HEK293T (cell line): ENCODE results near the gene CCDC15.

Source experiments
- CTCF ChIA-PET: fragments of 350-600 bp; formaldehyde crosslinking; extraction: SDS; loops from one replicate; lab custom pipeline; 2021; ENCODE audit warnings: antibody characterized with exemption, inconsistent platforms; lab: Yijun Ruan, JAX
- POLR2A ChIA-PET: fragments of 350-600 bp; formaldehyde crosslinking; extraction: SDS; loops from one replicate; lab custom pipeline; 2020; ENCODE audit warnings: antibody characterized with exemption, inconsistent platforms; lab: Yijun Ruan, JAX
- DNase-seq: peaks from one replicate; pipeline ENCODE4 v3.0.0; 2012; ENCODE audit warnings: mixed read lengths; ENCODE audit errors: extremely low spot score
- ARNT ChIP-seq: fragments of 450-650 bp; IDR thresholded peaks from 2 replicates; pipeline ENCODE4 v1.6.1; 2017; ENCODE audit warnings: mild to moderate bottlenecking
- BHLHE40 ChIP-seq: fragments of 450-650 bp; IDR thresholded peaks from 2 replicates; pipeline ENCODE4 v1.6.1; 2016; ENCODE audit warnings: mild to moderate bottlenecking, moderate library complexity, borderline replicate concordance
- CTBP1 ChIP-seq: fragments of 450-650 bp; IDR thresholded peaks from 2 replicates; pipeline ENCODE4 v1.6.1; 2016; ENCODE audit warnings: borderline replicate concordance
- ELF4 ChIP-seq: fragments of 450-650 bp; IDR thresholded peaks from 2 replicates; pipeline ENCODE4 v1.6.1; 2017; ENCODE audit warnings: antibody characterized with exemption
- FOXA1 ChIP-seq: fragments of 450-650 bp; IDR thresholded peaks from 2 replicates; pipeline ENCODE4 v1.6.1; 2016; ENCODE audit warnings: mild to moderate bottlenecking
- FOXK2 ChIP-seq: fragments of 450-650 bp; IDR thresholded peaks from 2 replicates; pipeline ENCODE4 v1.6.1; 2016; ENCODE audit warnings: mild to moderate bottlenecking
- FOXM1 ChIP-seq: fragments of 450-650 bp; IDR thresholded peaks from 2 replicates; pipeline ENCODE4 v1.6.1; 2017; ENCODE audit warnings: mild to moderate bottlenecking, borderline replicate concordance
- HDGF ChIP-seq: fragments of 450-650 bp; IDR thresholded peaks from 2 replicates; pipeline ENCODE4 v1.6.1; 2017; ENCODE audit warnings: antibody characterized with exemption, borderline replicate concordance
- L3MBTL2 ChIP-seq: fragments of 450-650 bp; conservative IDR thresholded peaks from 2 replicates; pipeline ENCODE4 v1.6.1; 2016; ENCODE audit warnings: mild to moderate bottlenecking
- LEF1 ChIP-seq: fragments of 450-650 bp; IDR thresholded peaks from 2 replicates; pipeline ENCODE4 v1.6.1; 2017; ENCODE audit warnings: mild to moderate bottlenecking, borderline replicate concordance
- NFRKB ChIP-seq: fragments of 450-650 bp; IDR thresholded peaks from 2 replicates; pipeline ENCODE4 v1.6.1; 2016; ENCODE audit warnings: mild to moderate bottlenecking, moderate library complexity
- SP1 ChIP-seq: fragments of 450-650 bp; IDR thresholded peaks from 2 replicates; pipeline ENCODE4 v1.6.1; 2017
- SUZ12 ChIP-seq: fragments of 450-650 bp; IDR thresholded peaks from 2 replicates; pipeline ENCODE4 v1.6.1; 2016; ENCODE audit warnings: mild to moderate bottlenecking
- TARDBP ChIP-seq: fragments of 450-650 bp; IDR thresholded peaks from 2 replicates; pipeline ENCODE4 v1.6.1; 2016
- ZNF384 ChIP-seq: fragments of 450-650 bp; IDR thresholded peaks from 2 replicates; pipeline ENCODE4 v1.6.1; 2016
- TF ChIP-seq, protein P1 (sequence below): fragments of 450-650 bp; IDR thresholded peaks from 2 replicates; pipeline ENCODE4 v1.6.1; 2016

Gene CCDC15

DNA sequence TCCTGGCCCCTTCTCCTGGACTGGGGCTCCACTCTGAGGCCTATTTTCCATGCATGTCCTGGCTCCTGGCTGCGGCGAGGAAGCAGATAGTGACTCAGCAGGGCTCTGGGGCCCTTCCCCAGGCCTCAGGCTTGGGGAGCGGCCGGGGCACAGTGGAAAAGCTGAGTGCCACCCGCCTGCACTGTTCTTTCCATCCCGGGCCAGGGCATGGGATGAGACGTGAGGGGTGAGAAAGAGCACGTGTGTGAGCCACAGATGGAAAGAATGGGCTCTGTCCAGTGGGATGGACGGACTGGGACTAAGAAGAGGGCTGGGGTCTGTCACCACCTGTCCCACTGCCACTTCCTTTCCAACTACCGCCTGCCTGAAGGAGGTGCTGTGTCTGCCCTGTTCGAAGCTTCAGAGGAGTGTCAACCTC lies 121.9 kb downstream of the CCDC15 start:
- ChIA-PET POLR2A (no interaction called here), CTCF (no interaction called here)
- no peak for DNase-seq
- TF ChIP-seq ARNT = no peak
- no peak for TF ChIP-seq SP1
- no peak for TF ChIP-seq BHLHE40
- TF ChIP-seq ELF4 = no peak
- no peak for TF ChIP-seq L3MBTL2
- TF ChIP-seq NFRKB = no peak
- TF ChIP-seq FOXA1 = no peak
- no peak for TF ChIP-seq SUZ12
- no peak for TF ChIP-seq TARDBP

DNA sequence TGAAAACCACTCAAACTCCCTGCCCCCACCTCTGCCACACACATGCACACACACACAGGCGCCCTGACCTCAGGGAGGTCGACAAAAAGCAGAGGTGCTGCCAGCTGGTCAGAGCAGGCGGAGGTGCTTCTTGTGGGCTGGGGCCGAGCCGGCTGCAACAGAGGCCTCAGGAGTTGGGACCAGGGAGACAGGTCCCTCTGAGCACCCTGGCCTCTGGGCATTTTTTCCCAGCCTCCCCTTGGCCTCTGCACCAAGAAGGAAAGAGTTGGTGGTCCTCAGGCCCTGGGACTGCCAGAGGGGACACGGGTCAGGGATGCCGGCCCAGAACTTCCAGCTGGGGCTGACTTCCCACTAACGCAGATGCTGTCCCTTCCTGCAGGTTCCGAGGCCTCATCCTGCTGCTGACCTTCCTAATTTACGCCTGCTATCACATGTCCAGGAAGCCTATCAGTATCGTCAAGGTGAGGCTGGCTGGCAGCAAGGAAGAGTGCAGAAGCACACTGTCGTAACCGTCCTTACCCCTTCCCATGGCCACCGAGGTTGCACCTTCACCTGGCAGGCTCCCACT lies 122.5 kb downstream of the CCDC15 start:
- TF ChIP-seq, protein P1, sequence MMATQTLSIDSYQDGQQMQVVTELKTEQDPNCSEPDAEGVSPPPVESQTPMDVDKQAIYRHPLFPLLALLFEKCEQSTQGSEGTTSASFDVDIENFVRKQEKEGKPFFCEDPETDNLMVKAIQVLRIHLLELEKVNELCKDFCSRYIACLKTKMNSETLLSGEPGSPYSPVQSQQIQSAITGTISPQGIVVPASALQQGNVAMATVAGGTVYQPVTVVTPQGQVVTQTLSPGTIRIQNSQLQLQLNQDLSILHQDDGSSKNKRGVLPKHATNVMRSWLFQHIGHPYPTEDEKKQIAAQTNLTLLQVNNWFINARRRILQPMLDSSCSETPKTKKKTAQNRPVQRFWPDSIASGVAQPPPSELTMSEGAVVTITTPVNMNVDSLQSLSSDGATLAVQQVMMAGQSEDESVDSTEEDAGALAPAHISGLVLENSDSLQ = no peak
- no peak for TF ChIP-seq ARNT
- no peak for TF ChIP-seq SUZ12
- TF ChIP-seq LEF1 = no peak
- no peak for TF ChIP-seq ZNF384
- no peak for TF ChIP-seq ELF4
- no peak for TF ChIP-seq CTBP1
- TF ChIP-seq FOXK2 = no peak
- TF ChIP-seq HDGF = no peak
- no peak for TF ChIP-seq BHLHE40
- TF ChIP-seq FOXM1 = no peak
- no peak for TF ChIP-seq SP1
- CTCF ChIA-PET = no interaction called here
- POLR2A ChIA-PET = no interaction called here
- DNase-seq = no peak

- DNase-seq = no peak
- CTCF ChIA-PET = interaction anchor here (0.6 to 1.1 kb wide), 2 partner anchors 268 to 1721 kb away, joined by 3 to 6 read pairs; no protein-coding TSS in a partner anchor
- TF ChIP-seq FOXK2 = no peak
- TF ChIP-seq BHLHE40 = no peak
- TF ChIP-seq ZNF384 = no peak
- POLR2A ChIA-PET = no interaction called here
Observed at GRCh38 chr11:125078016-125078415, 124.0 kb downstream of the CCDC15 start.

DNA sequence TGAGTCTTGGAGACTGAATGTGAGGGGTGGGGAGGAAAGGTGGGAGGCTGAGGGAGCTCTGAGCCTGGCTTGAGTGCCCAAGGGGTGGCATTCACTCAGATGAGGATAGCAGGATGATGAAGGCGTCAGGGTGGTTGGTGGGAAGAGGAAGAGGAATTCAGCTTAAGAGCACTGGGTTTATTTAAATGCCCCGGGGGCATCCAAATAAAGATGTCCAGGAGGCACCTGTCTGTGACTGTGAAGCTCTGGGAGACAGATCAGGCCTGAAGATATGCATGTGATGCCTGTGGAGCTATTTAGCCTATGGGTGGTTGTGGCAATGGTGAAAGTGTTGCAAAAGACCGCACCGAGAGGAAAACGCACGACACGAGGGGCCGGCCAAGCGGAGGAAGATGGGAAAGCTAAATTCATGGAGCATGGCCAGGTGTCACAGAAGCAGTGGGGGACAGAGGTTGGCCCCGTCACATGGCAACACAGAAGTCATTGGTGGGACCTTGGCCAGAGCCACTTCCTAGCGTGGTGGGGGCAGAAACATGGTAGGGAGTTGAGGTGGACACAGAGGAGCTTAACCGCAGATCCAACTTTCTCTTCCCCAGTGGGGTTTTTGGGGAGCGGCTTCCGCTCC lies 124.6 kb downstream of the CCDC15 start:
- DNase-seq = no peak
- ChIA-PET POLR2A (no interaction called here), CTCF (interaction anchor here (0.6 to 1.1 kb wide), 2 partner anchors 268 to 1721 kb away, joined by 3 to 6 read pairs; no protein-coding TSS in a partner anchor)
- TF ChIP-seq CTBP1 (no peak), NFRKB (no peak), FOXK2 (no peak), SUZ12 (no peak), ARNT (no peak)

DNA sequence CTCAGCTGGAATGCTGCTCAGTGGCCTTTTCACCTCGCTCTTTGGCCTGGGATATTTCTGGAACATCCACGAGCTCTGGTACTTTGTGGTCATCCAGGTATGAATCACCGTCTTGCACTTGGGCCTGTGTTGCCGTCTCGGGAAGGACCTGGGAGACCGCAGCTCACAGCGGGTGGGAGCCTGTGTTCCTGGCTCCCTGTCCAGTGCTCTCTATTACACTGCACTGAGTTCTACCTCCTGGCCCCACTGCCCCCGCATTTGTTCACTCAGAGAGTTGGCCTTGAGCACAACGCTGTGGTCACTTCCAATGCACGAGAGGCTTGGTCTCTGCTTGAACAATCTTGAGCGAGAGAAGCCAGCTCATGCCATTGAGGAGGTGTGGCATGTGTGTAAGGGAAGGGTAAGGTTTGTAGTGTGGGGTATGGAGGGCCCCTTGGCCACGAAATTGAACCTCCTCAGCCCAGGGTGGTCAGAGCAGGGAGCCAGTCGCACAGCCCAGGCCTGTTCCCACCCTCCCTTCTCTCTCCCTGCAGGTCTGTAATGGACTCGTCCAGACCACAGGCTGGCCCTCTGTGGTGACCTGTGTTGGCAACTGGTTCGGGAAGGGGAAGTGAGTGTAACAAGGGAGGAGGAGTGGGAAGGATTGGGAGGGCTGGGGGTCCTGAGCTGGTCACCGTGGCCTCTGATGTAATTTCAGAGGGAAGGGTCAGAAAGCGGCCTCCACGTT lies 125.3 kb downstream of the CCDC15 start:
- DNase-seq = no peak
- ChIA-PET CTCF (no interaction called here), POLR2A (no interaction called here)
- no peak for TF ChIP-seq LEF1
- TF ChIP-seq TARDBP = no peak
- no peak for TF ChIP-seq ZNF384
- no peak for TF ChIP-seq FOXA1

DNA sequence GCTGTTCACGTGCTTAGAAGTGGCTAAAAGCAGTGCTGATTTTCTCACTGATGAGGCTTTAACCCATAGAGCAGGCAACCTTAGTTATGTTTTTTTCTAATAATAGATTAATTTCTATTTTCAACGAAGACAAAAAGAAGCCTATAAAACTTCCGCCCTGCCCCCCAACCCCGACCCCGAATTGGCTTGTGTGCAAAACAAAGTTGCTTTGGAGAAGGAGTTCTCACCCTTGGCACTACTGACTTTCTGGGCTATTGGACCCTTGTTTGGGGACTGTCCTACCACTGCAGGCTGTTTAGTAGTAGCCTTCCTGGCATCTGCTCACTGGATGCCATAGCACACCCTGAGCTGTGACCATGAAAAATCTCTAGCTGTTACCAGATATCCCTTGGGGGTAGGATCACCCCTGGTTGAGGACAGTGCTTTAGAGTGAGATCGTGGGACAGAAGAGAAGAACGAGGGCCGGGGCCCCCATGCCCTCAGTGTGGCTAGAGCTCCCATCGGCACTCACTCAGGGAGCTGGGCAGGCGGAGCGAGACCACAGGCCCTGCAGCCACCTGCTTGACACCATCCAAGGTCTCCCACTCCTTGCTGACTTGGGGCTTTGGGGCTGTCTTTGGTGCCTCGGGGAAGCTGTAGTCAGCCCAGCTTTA lies 126.0 kb downstream of the CCDC15 start:
- no peak for DNase-seq
- POLR2A ChIA-PET = no interaction called here
- no peak for TF ChIP-seq LEF1
- no peak for TF ChIP-seq ARNT
- no peak for TF ChIP-seq HDGF
- no peak for TF ChIP-seq ZNF384
- no peak for TF ChIP-seq FOXK2
- TF ChIP-seq TARDBP = no peak
- TF ChIP-seq SUZ12 = no peak
- TF ChIP-seq BHLHE40 = no peak
- no peak for TF ChIP-seq FOXA1
- TF ChIP-seq NFRKB = no peak
- no peak for TF ChIP-seq FOXM1
- TF ChIP-seq L3MBTL2 = no peak
- TF ChIP-seq SP1 = no peak
- TF ChIP-seq CTBP1 = no peak
- TF ChIP-seq, protein P1 = no peak
- no peak for TF ChIP-seq ELF4
- CTCF ChIA-PET = no interaction called here

DNA sequence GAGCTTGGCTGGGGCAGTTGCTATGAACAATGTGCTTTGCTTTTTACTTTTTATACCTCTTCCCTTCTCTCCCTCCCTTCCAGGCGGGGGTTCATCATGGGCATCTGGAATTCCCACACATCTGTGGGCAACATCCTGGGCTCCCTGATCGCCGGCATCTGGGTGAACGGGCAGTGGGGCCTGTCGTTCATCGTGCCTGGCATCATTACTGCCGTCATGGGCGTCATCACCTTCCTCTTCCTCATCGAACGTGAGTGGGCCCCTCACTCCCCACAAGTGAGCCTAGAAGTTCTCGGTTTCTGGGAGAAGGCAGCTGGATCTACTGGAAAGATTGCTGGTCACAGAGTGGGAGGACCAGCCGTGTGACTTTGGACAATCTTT lies 126.5 kb downstream of the CCDC15 start:
- ChIA-PET CTCF (no interaction called here), POLR2A (no interaction called here)
- no peak for DNase-seq
- TF ChIP-seq TARDBP (no peak), LEF1 (no peak), BHLHE40 (no peak), FOXA1 (no peak), NFRKB (no peak), CTBP1 (no peak), HDGF (no peak)
